K562 (cell line): Measurements from ENCODE around the gene SLC25A31. TPM values are rescaled to one million over a fixed set of nuclear protein-coding genes. Genes with fewer than 3 reads are reported as not detected.
A peak's percentile ranks its signal among the peaks of the same experiment; 100 is the strongest.

Experiments
- CCNT2 ChIP-seq: IDR thresholded peaks from 2 replicates; pipeline ENCODE4 v1.6.1; 2011; ENCODE audit warnings: borderline replicate concordance, low read depth, mild to moderate bottlenecking, moderate library complexity, mixed read lengths, low read length; ENCODE audit not compliant: insufficient read length; ENCODE audit errors: extremely low read depth
- CHD2 ChIP-seq: IDR thresholded peaks from 2 replicates; pipeline ENCODE4 v1.6.1; 2011; ENCODE audit warnings: low read depth, low read length
- ESRRA ChIP-seq: fragments of 450-650 bp; IDR thresholded peaks from 2 replicates; pipeline ENCODE4 v1.6.1; 2014; ENCODE audit warnings: low read depth, mild to moderate bottlenecking, moderate library complexity, borderline replicate concordance
- GATAD2B ChIP-seq: fragments of 450-650 bp; IDR thresholded peaks from 2 replicates; pipeline ENCODE4 v1.6.1; 2017; ENCODE audit warnings: mild to moderate bottlenecking, borderline replicate concordance
- HDGF ChIP-seq: fragments of 450-650 bp; IDR thresholded peaks from 2 replicates; pipeline ENCODE4 v1.6.1; 2016
- HMGN3 ChIP-seq: IDR thresholded peaks from 2 replicates; pipeline ENCODE4 v1.6.1; 2011; ENCODE audit warnings: borderline replicate concordance, low read depth, mild to moderate bottlenecking, mixed read lengths, low read length; ENCODE audit not compliant: insufficient read length; ENCODE audit errors: extremely low read depth
- HNRNPLL ChIP-seq: fragments of 200-400 bp; formaldehyde crosslinking; IDR thresholded peaks from 2 replicates; pipeline ENCODE4 v1.6.1; 2017; ENCODE audit warnings: low read length, low read depth, mild to moderate bottlenecking; ENCODE audit not compliant: poor library complexity, severe bottlenecking
- ILK ChIP-seq: fragments of 450-650 bp; IDR thresholded peaks from 2 replicates; pipeline ENCODE4 v1.6.1; 2016; ENCODE audit warnings: missing genetic modification characterization, low read depth, mild to moderate bottlenecking, missing compliant biosample characterization, moderate library complexity, borderline replicate concordance
- JUNB ChIP-seq: fragments of 450-650 bp; formaldehyde crosslinking; conservative IDR thresholded peaks from 2 replicates; pipeline ENCODE4 v1.4.0; 2020; ENCODE audit warnings: mild to moderate bottlenecking
- KDM2B ChIP-seq: fragments of 250-450 bp; sonication (Bioruptor Pico); IDR thresholded peaks from 2 replicates; pipeline ENCODE4 v1.8.0; 2021; ENCODE audit warnings: mild to moderate bottlenecking, moderate library complexity
- KDM5B ChIP-seq: fragments of 200-600 bp; sonication (generic); IDR thresholded peaks from 2 replicates; pipeline ENCODE4 v1.6.1; 2012; ENCODE audit warnings: low read depth, mild to moderate bottlenecking, moderate library complexity, low read length, control low read depth, inconsistent platforms; ENCODE audit not compliant: insufficient replicate concordance
- MYC ChIP-seq, 2 experiments: fragments of 250-450 bp in 1 of 2; sonication (Bioruptor Pico) in 1 of 2; IDR thresholded peaks; 2 replicates each; pipeline versions ENCODE4 v1.5.1 to v1.6.1; 2012 to 2021; ENCODE audit warnings: low read depth in 2 of 2, borderline replicate concordance in 1 of 2, improper control_type of control experiment in 1 of 2, low read length in 1 of 2, mild to moderate bottlenecking in 1 of 2, moderate library complexity in 1 of 2
- MYNN ChIP-seq, 2 experiments: sonication (generic); formaldehyde crosslinking in 1 of 2; IDR thresholded peaks; 2 replicates each; pipeline versions ENCODE4 v1.5.0 to v1.6.1; 2016 to 2020; ENCODE audit warnings: antibody characterized with exemption in 1 of 2, missing genetic modification reagents in 1 of 2
- RAD51 ChIP-seq: fragments of 450-650 bp; IDR thresholded peaks from 2 replicates; pipeline ENCODE4 v1.7.1; 2016; ENCODE audit warnings: low read depth, mild to moderate bottlenecking, borderline replicate concordance
- RB1 ChIP-seq: fragments of 450-650 bp; IDR thresholded peaks from 2 replicates; pipeline ENCODE4 v1.6.1; 2017; ENCODE audit warnings: low read depth, mild to moderate bottlenecking
- ZBTB17 ChIP-seq: fragments of 450-650 bp; formaldehyde crosslinking; IDR thresholded peaks from 2 replicates; pipeline ENCODE4 v1.4.0; 2020; ENCODE audit warnings: mild to moderate bottlenecking
- ZNF282 ChIP-seq: sonication (generic); formaldehyde crosslinking; IDR thresholded peaks from 2 replicates; pipeline ENCODE4 v1.8.1; 2023; ENCODE audit warnings: missing genetic modification reagents
- ZNF324 ChIP-seq: fragments of 250-450 bp; sonication (Bioruptor Pico); IDR thresholded peaks from 2 replicates; pipeline ENCODE4 v1.4.0; 2020; ENCODE audit warnings: mild to moderate bottlenecking
- ZNF707 ChIP-seq: fragments of 250-450 bp; sonication (Bioruptor Pico); conservative IDR thresholded peaks from 2 replicates; pipeline ENCODE4 v1.8.0; 2022; ENCODE audit warnings: inconsistent platforms, mild to moderate bottlenecking, moderate library complexity
- polyA plus RNA-seq, 8 experiments: library from polyadenylated mRNA; depleted of rRNA in 4 of 8; stranded (reverse) in 5 of 8; unstranded in 3 of 8; fragments of >200 nt; fragmentation: Nextera tagmentation in 2 of 8; fragmentation: Illumina TruSeq in 1 of 8; extraction: Ambion mirVana in 2 of 8; extraction: Trizol in 1 of 8; gene quantifications; 2 replicates each; pipeline versions ENCODE4 v1.2.1 to v1.2.3, GENCODE V29; 2011 to 2014; ENCODE audit warnings: inconsistent platforms in 1 of 8, missing spikeins in 1 of 8
- total RNA-seq, 7 experiments: library from RNA; depleted of rRNA in 6 of 7; stranded (reverse); fragments of >200 nt in 6 of 7; fragmentation: Illumina TruSeq in 2 of 7; extraction: Trizol in 2 of 7; gene quantifications; 2 replicates each; pipeline versions ENCODE4 v1.2.1 to v1.2.3, GENCODE V29; 2011 to 2021; ENCODE audit warnings: low replicate concordance in 1 of 7
- TF ChIP-seq, protein P1 (sequence below): IDR thresholded peaks from 3 replicates; pipeline ENCODE4 v1.6.1; 2011; ENCODE audit warnings: borderline replicate concordance, mild to moderate bottlenecking, moderate library complexity; ENCODE audit not compliant: insufficient read length; ENCODE audit errors: extremely low read depth
- TF ChIP-seq, protein P2 (sequence below): sonication (generic); formaldehyde crosslinking; IDR thresholded peaks from 2 replicates; pipeline ENCODE4 v1.8.0; 2022; ENCODE audit warnings: missing genetic modification reagents, mild to moderate bottlenecking, moderate library complexity, borderline replicate concordance
- TF ChIP-seq, protein P3 (sequence below): IDR thresholded peaks from 2 replicates; pipeline ENCODE4 v1.6.1; 2014; ENCODE audit warnings: antibody characterized with exemption

SLC25A31 gene
- total and polyA plus RNA-seq, 9 of the 15 experiments (the other 6 are each of a cell fraction or from before 2014, with no cell fraction given), result 0.07 TPM; not detected in 8

GRCh38 chr4:127782275-127783025 is 52.2 kb downstream of the SLC25A31 start, which contains the start of gene HSPA4L (continued):
- TF ChIP-seq, protein P1, sequence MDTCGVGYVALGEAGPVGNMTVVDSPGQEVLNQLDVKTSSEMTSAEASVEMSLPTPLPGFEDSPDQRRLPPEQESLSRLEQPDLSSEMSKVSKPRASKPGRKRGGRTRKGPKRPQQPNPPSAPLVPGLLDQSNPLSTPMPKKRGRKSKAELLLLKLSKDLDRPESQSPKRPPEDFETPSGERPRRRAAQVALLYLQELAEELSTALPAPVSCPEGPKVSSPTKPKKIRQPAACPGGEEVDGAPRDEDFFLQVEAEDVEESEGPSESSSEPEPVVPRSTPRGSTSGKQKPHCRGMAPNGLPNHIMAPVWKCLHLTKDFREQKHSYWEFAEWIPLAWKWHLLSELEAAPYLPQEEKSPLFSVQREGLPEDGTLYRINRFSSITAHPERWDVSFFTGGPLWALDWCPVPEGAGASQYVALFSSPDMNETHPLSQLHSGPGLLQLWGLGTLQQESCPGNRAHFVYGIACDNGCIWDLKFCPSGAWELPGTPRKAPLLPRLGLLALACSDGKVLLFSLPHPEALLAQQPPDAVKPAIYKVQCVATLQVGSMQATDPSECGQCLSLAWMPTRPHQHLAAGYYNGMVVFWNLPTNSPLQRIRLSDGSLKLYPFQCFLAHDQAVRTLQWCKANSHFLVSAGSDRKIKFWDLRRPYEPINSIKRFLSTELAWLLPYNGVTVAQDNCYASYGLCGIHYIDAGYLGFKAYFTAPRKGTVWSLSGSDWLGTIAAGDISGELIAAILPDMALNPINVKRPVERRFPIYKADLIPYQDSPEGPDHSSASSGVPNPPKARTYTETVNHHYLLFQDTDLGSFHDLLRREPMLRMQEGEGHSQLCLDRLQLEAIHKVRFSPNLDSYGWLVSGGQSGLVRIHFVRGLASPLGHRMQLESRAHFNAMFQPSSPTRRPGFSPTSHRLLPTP, result no peak
- TF ChIP-seq, protein P2, sequence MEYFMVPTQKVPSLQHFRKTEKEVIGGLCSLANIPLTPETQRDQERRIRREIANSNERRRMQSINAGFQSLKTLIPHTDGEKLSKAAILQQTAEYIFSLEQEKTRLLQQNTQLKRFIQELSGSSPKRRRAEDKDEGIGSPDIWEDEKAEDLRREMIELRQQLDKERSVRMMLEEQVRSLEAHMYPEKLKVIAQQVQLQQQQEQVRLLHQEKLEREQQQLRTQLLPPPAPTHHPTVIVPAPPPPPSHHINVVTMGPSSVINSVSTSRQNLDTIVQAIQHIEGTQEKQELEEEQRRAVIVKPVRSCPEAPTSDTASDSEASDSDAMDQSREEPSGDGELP (CRISPR knock-in tag), result peak; percentile 67; the same call in 1 of the 2 replicates
- TF ChIP-seq ZNF324 (CRISPR knock-in tag) (no peak), JUNB (CRISPR knock-in tag) (no peak), HDGF (no peak), ZBTB17 (CRISPR knock-in tag) (no peak), MYNN (IDR thresholded peaks at IDR 0.05) (0 out of 2 replicates have a peak, but pooled peaks have one; percentile 46), MYNN (CRISPR knock-in tag; IDR thresholded peaks at IDR 0.05) (no peak), ILK (tag) (no peak), RAD51 (0 out of 2 replicates have a peak, but pooled peaks have one; percentile 6), GATAD2B (no peak), ZNF707 (no peak), KDM2B (CRISPR knock-in tag) (0 out of 2 replicates have a peak, but pooled peaks have one; percentile 30), HNRNPLL (peak; percentile 84), RB1 (peak; percentile 82), ESRRA (peak; percentile 61; the same call in 1 of the 2 replicates), CHD2 (peak; percentile 87), MYC (IDR thresholded peaks at IDR 0.05; ENCODE audit: low read depth, low read length) (peak; percentile 54), MYC (CRISPR knock-in tag; IDR thresholded peaks at IDR 0.05; ENCODE audit: borderline replicate concordance, low read depth) (no peak), HMGN3 (no peak), CCNT2 (peak; percentile 74), KDM5B (peak; percentile 84), ZNF282 (CRISPR knock-in tag) (no peak)
- TF ChIP-seq, protein P3, sequence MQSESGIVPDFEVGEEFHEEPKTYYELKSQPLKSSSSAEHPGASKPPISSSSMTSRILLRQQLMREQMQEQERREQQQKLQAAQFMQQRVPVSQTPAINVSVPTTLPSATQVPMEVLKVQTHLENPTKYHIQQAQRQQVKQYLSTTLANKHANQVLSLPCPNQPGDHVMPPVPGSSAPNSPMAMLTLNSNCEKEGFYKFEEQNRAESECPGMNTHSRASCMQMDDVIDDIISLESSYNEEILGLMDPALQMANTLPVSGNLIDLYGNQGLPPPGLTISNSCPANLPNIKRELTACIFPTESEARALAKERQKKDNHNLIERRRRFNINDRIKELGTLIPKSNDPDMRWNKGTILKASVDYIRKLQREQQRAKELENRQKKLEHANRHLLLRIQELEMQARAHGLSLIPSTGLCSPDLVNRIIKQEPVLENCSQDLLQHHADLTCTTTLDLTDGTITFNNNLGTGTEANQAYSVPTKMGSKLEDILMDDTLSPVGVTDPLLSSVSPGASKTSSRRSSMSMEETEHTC, result 0 out of 2 replicates have a peak, but pooled peaks have one; percentile 20
